ENCODE measurements around the gene RMI2. TPM values are rescaled to one million over a fixed set of nuclear protein-coding genes. Genes with fewer than 3 reads are reported as not detected.

Gene RMI2
- total RNA-seq, 2 experiments from 2014 or later = 53.5 to 55.1 TPM

DNA sequence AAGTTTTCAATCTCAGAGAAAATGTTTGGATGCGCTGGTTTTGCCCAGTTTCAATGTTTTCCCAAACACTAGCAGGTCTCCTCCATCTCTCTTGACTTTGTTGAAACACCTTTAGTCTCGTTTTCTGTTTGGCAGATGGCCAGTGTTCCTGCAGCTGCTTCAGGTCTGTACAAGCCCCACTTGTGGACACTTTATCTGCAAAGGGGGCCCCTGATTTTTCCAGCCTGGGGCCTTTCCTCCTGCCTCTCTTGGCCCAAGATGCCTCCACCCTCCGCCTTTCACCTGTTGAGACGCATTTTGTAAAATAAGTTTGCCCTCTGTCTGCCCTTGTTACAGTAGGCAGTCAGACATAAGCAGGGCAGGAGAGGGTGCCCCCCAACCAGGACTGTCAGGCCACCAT is 42.3 kb upstream of the RMI2 start:
- ChIA-PET CTCF (interaction anchor here (1.5 kb wide), 1 partner anchor 9 kb away, joined by 4 read pairs; no protein-coding TSS in a partner anchor), POLR2A (no interaction called here)
- Mint-ChIP-seq H3K9me3 (peaks cover 2% of the 10 kb centered on the region), H3K27ac (peak overlapping the region; percentile 54), H3K36me3 (ENCODE audit: low read depth) (no peaks in the 10 kb centered on the region), H3K27me3 (no peaks in the 10 kb centered on the region), H3K4me1 (peaks cover 53% of the 10 kb centered on the region), H3K4me3 (no peak overlapping the region)
- no peak for DNase-seq

GRCh38 chr16:11303405-11304138 is 41.7 kb upstream of the RMI2 start:
- Mint-ChIP-seq H3K36me3 (ENCODE audit: low read depth) (no peaks in the 10 kb centered on the region), H3K4me3 (no peak overlapping the region), H3K27me3 (no peaks in the 10 kb centered on the region), H3K9me3 (peaks cover 2% of the 10 kb centered on the region), H3K4me1 (peaks cover 54% of the 10 kb centered on the region), H3K27ac (peak overlapping the region; percentile 54)
- ChIA-PET POLR2A (no interaction called here), CTCF (interaction anchor here (1.5 kb wide), 1 partner anchor 9 kb away, joined by 4 read pairs; no protein-coding TSS in a partner anchor)
- DNase-seq = no peak

- Mint-ChIP-seq H3K4me1 (peaks cover 60% of the 10 kb centered on the region), H3K9me3 (peaks cover 2% of the 10 kb centered on the region)
- CTCF ChIA-PET = no interaction called here
Observed at GRCh38 chr16:11306381-11306780, 38.9 kb upstream of the RMI2 start.

GRCh38 chr16:11306997-11307638 is 38.1 kb upstream of the RMI2 start:
- Mint-ChIP-seq H3K36me3 (ENCODE audit: low read depth) (no peaks in the 10 kb centered on the region), H3K4me3 (no peak overlapping the region), H3K27ac (peak overlapping the region; percentile 78), H3K4me1 (peaks cover 60% of the 10 kb centered on the region), H3K9me3 (peaks cover 2% of the 10 kb centered on the region), H3K27me3 (no peaks in the 10 kb centered on the region)
- ChIA-PET POLR2A (no interaction called here), CTCF (interaction anchor here (5.9 kb wide), 1 partner anchor 9 kb away, joined by 28 read pairs; no protein-coding TSS in a partner anchor)
- DNase-seq = no peak

More at GRCh38 chr16:11306381-11306780, 38.9 kb upstream of the RMI2 start:
- Mint-ChIP-seq H3K27ac (peak overlapping the region; percentile 78), H3K4me3 (no peak overlapping the region), H3K36me3 (ENCODE audit: low read depth) (no peaks in the 10 kb centered on the region), H3K27me3 (no peaks in the 10 kb centered on the region)
- POLR2A ChIA-PET = no interaction called here
- no peak for DNase-seq

GRCh38 chr16:11307639-11308492 is 37.4 kb upstream of the RMI2 start:
- peaks cover 2% of the 10 kb centered on the region for H3K9me3 Mint-ChIP-seq
- H3K27me3 Mint-ChIP-seq = no peaks in the 10 kb centered on the region
- H3K4me3 Mint-ChIP-seq = no peak overlapping the region
- no peaks in the 10 kb centered on the region for H3K36me3 Mint-ChIP-seq (ENCODE audit: low read depth)
- POLR2A ChIA-PET = no interaction called here
- H3K4me1 Mint-ChIP-seq = peaks cover 65% of the 10 kb centered on the region
- peak overlapping the region; percentile 86 for H3K27ac Mint-ChIP-seq
- CTCF ChIA-PET = interaction anchor here (1.5 to 5.9 kb wide), 3 partner anchors 10 to 50 kb away, joined by 3 to 28 read pairs (median 5); no protein-coding TSS in a partner anchor
- DNase-seq = no peak

GRCh38 chr16:11308493-11309283 is 36.6 kb upstream of the RMI2 start:
- Mint-ChIP-seq H3K4me3 (no peak overlapping the region), H3K27ac (peak overlapping the region; percentile 86), H3K36me3 (ENCODE audit: low read depth) (no peaks in the 10 kb centered on the region), H3K27me3 (no peaks in the 10 kb centered on the region), H3K4me1 (peaks cover 66% of the 10 kb centered on the region), H3K9me3 (peaks cover 2% of the 10 kb centered on the region)
- DNase-seq = no peak
- POLR2A ChIA-PET = interaction anchor here (0.6 to 1.5 kb wide), 2 partner anchors 11 to 109 kb away, joined by 3 read pairs; no protein-coding TSS in a partner anchor
- CTCF ChIA-PET = interaction anchor here (1.5 to 5.9 kb wide), 3 partner anchors 11 to 51 kb away, joined by 3 to 28 read pairs (median 5); no protein-coding TSS in a partner anchor

GRCh38 chr16:11309895-11310633 is 35.2 kb upstream of the RMI2 start:
- Mint-ChIP-seq H3K9me3 (peaks cover 2% of the 10 kb centered on the region), H3K36me3 (ENCODE audit: low read depth) (no peaks in the 10 kb centered on the region), H3K4me3 (no peak overlapping the region), H3K4me1 (peaks cover 80% of the 10 kb centered on the region), H3K27ac (peak overlapping the region; percentile 98), H3K27me3 (no peaks in the 10 kb centered on the region)
- no peak for DNase-seq
- POLR2A ChIA-PET = interaction anchor here (0.5 to 1.5 kb wide), 2 partner anchors 12 to 52 kb away, joined by 3 read pairs; no protein-coding TSS in a partner anchor
- CTCF ChIA-PET = interaction anchor here (1.1 to 5.9 kb wide), 5 partner anchors 10 to 343 kb away, joined by 3 to 28 read pairs (median 4); partner anchors contain the start of gene SOCS1

GRCh38 chr16:11310634-11310977 is 34.7 kb upstream of the RMI2 start:
- Mint-ChIP-seq H3K4me3 (peak overlapping the region; percentile 18), H3K4me1 (peaks cover 81% of the 10 kb centered on the region), H3K9me3 (peaks cover 1% of the 10 kb centered on the region), H3K27ac (peak overlapping the region; percentile 98), H3K27me3 (no peaks in the 10 kb centered on the region), H3K36me3 (ENCODE audit: low read depth) (no peaks in the 10 kb centered on the region)
- no peak for DNase-seq
- POLR2A ChIA-PET = interaction anchor here (0.5 kb wide), 1 partner anchor 52 kb away, joined by 3 read pairs; no protein-coding TSS in a partner anchor
- CTCF ChIA-PET = interaction anchor here (1.2 to 5.9 kb wide), 4 partner anchors 10 to 54 kb away, joined by 3 to 28 read pairs (median 8); partner anchors contain the start of gene SOCS1

- CTCF ChIA-PET = interaction anchor here (1.2 to 5.9 kb wide), 6 partner anchors 9 to 61 kb away, joined by 3 to 28 read pairs (median 4); partner anchors contain the start of gene SOCS1
- H3K4me3 Mint-ChIP-seq = peak overlapping the region; percentile 18
- H3K27me3 Mint-ChIP-seq = no peaks in the 10 kb centered on the region
- peak overlapping the region; percentile 98 for H3K27ac Mint-ChIP-seq
- H3K36me3 Mint-ChIP-seq (ENCODE audit: low read depth) = no peaks in the 10 kb centered on the region
- DNase-seq = peak; percentile 80
- peaks cover 79% of the 10 kb centered on the region for H3K4me1 Mint-ChIP-seq
- H3K9me3 Mint-ChIP-seq = no peaks in the 10 kb centered on the region
- POLR2A ChIA-PET = interaction anchor here (0.5 kb wide), 1 partner anchor 53 kb away, joined by 3 read pairs; no protein-coding TSS in a partner anchor
Observed at GRCh38 chr16:11310997-11311561, 34.2 kb upstream of the RMI2 start.

- no peaks in the 10 kb centered on the region for H3K27me3 Mint-ChIP-seq
- no peaks in the 10 kb centered on the region for H3K9me3 Mint-ChIP-seq
- H3K36me3 Mint-ChIP-seq (ENCODE audit: low read depth) = no peaks in the 10 kb centered on the region
- POLR2A ChIA-PET = interaction anchor here (0.6 to 1.1 kb wide), 3 partner anchors 16 to 203 kb away, joined by 3 to 10 read pairs (median 3); no protein-coding TSS in a partner anchor
- DNase-seq = peak; percentile 67
- peak overlapping the region; percentile 23 for H3K4me3 Mint-ChIP-seq
- peak overlapping the region; percentile 79 for H3K27ac Mint-ChIP-seq
- peaks cover 83% of the 10 kb centered on the region for H3K4me1 Mint-ChIP-seq
- CTCF ChIA-PET = interaction anchor here (1.4 to 5.9 kb wide), 4 partner anchors 9 to 59 kb away, joined by 4 to 28 read pairs (median 4); no protein-coding TSS in a partner anchor
Observed at GRCh38 chr16:11312718-11313492, 32.4 kb upstream of the RMI2 start.

All from activated CD4-positive, alpha-beta T cell treated with anti-CD3 and anti-CD28 coated beads, Interleukin-2, amount 10 ng/mL, durations not matched to agents 7 days and 5 days (primary cell).